Fibroblast of the conjunctiva (primary cell): ENCODE data around the gene FCGBP.
"Not testable (repeated sequence)": the region's sequence is repeated elsewhere in the genome, so short reads cannot be mapped to it uniquely, and the experiment has no call there.

Source experiments
- DNase-seq: peaks from one replicate; pipeline ENCODE4 v3.0.0-alpha.2; 2010; ENCODE audit warnings: low read depth

The FCGBP gene

GRCh38 chr19:39917561-39918182, 16.8 kb downstream of the FCGBP start:
- no peak for DNase-seq

- DNase-seq: no peak
Measured at GRCh38 chr19:39916851-39917396, 17.5 kb downstream of the FCGBP start.

- no peak for DNase-seq
Measured at GRCh38 chr19:39916236-39916635, 18.2 kb downstream of the FCGBP start.

- no peak for DNase-seq
Measured at GRCh38 chr19:39915848-39916215, 18.6 kb downstream of the FCGBP start.

GRCh38 chr19:39915101-39915847, 19.2 kb downstream of the FCGBP start:
- DNase-seq: no peak

GRCh38 chr19:39913682-39914333, 20.6 kb downstream of the FCGBP start:
- no peak for DNase-seq

GRCh38 chr19:39908803-39909202, 25.6 kb downstream of the FCGBP start:
- no peak for DNase-seq

GRCh38 chr19:39906820-39907611, 27.4 kb downstream of the FCGBP start:
- DNase-seq: no peak

- DNase-seq: no peak
Measured at GRCh38 chr19:39906283-39906682, 28.2 kb downstream of the FCGBP start.

- DNase-seq: not testable (repeated sequence)
Measured at GRCh38 chr19:39903486-39904091, 30.8 kb downstream of the FCGBP start.

- DNase-seq: not testable (repeated sequence)
Measured at GRCh38 chr19:39902326-39902725, 32.1 kb downstream of the FCGBP start.

GRCh38 chr19:39901681-39902080, 32.8 kb downstream of the FCGBP start:
- DNase-seq: not testable (repeated sequence)

GRCh38 chr19:39898858-39899257, 35.6 kb downstream of the FCGBP start:
- not testable (repeated sequence) for DNase-seq

GRCh38 chr19:39897511-39898245, 36.8 kb downstream of the FCGBP start:
- not testable (repeated sequence) for DNase-seq

GRCh38 chr19:39895096-39895495, 39.3 kb downstream of the FCGBP start:
- DNase-seq: not testable (repeated sequence)

- not testable (repeated sequence) for DNase-seq
Measured at GRCh38 chr19:39894236-39894606, 40.2 kb downstream of the FCGBP start.

- DNase-seq: not testable (repeated sequence)
Measured at GRCh38 chr19:39893366-39894235, 40.8 kb downstream of the FCGBP start.

- DNase-seq: not testable (repeated sequence)
Measured at GRCh38 chr19:39892506-39892902, 41.9 kb downstream of the FCGBP start.

- not testable (repeated sequence) for DNase-seq
Measured at GRCh38 chr19:39891660-39892505, 42.6 kb downstream of the FCGBP start.
